HL-60/S4 (cell line): ENCODE data around the gene DDIT3.

ENCODE experiments used
- in situ Hi-C: fragments of 300-500 bp; cut with MboI; formaldehyde crosslinking; loops from 2 replicates; pipeline ENCODE4 v1.14.3; 2022; ENCODE audit warnings: low sequenced_read_pairs

Gene DDIT3

GRCh38 chr12:57470286-57470969 lies 49.9 kb downstream of the DDIT3 start:
- in situ Hi-C loops: no loop called here

GRCh38 chr12:57469296-57470164 lies 50.8 kb downstream of the DDIT3 start:
- in situ Hi-C loops: no loop called here

- in situ Hi-C loops: no loop called here
These were observed 52.4 kb downstream of the DDIT3 start for GRCh38 chr12:57467915-57468314.

GRCh38 chr12:57467212-57467874 lies 53.0 kb downstream of the DDIT3 start:
- in situ Hi-C loops: no loop called here
